HTERT RPE-1 (cell line): Measurements from ENCODE around the gene HIPK2.
"Not testable (repeated sequence)": the region's sequence is repeated elsewhere in the genome, so short reads cannot be mapped to it uniquely, and the experiment has no call there.

Experiments
- in situ Hi-C: fragments of 300-500 bp; cut with MboI; formaldehyde crosslinking; loops from 4 replicates; pipeline ENCODE4 v1.14.3; 2020; ENCODE audit warnings: low sequenced_read_pairs

Gene HIPK2

DNA sequence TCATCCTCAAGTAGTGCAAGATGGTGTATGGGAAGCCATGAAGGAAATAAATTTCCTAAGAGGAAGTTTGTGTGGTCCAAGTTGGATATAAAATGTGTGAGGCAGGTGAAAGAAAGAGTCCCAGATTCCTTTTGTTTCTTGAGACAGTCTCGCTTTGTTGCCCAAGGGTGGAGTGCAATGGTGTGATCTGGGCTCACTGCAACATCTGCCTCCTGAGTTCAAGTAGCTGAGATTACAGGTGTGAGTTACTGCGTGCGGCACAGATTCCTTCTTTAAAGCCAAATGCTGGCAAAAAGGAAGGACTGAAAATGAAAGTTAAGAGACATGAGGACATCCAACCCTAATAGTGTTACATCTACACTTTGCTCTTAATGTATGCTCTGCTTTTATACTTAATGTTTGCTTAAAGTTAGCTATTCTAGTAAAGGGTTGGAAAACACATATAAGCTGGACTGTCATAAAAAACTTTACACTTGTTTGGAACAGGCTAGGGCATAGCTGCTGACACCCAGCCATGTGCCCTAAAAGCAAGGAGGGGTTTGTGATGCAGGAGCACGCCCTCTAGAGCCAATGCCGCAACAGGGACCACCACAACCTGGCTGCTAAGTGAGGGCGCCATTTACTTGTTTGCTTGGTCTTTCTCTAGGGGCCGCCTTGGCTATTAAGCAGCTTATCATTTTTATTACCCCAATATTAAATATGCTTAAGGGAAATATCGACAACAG is 219.8 kb downstream of the HIPK2 start:
- in situ Hi-C loops, result no loop called here

DNA sequence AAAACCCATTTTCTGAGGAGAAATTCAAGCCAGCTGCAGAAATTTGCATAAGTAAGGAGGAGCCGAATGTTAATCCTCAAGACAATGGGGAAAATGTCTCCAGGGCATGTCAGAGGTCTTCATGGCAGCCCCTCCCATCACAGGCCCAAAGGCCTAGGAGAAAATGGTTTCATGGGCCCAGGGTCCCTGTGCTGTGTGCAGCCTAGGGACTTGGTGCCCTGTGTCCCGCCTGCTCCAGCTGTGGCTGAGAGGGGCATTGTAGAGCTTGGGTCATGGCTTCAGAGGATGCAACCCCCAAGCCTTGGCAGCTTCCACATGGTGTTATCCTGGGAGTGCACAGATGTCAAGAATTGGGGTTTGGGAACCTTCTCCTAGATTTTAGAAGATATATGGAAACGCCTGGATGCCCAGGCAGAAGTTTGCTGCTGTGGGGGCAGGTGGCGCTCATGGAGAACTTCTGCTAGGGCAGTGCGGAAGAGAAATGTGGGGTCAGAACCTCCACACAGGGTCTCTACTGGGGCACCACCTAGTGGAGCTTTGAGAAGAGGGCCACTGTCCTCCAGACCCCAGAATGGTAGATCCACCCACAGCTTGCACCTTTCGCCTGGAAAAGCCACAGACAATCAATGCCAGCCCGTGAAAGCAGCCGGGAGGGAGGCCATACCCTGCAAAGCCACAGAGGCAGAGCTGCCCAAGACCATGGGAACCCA is 223.7 kb downstream of the HIPK2 start:
- in situ Hi-C loops, result not testable (repeated sequence)

DNA sequence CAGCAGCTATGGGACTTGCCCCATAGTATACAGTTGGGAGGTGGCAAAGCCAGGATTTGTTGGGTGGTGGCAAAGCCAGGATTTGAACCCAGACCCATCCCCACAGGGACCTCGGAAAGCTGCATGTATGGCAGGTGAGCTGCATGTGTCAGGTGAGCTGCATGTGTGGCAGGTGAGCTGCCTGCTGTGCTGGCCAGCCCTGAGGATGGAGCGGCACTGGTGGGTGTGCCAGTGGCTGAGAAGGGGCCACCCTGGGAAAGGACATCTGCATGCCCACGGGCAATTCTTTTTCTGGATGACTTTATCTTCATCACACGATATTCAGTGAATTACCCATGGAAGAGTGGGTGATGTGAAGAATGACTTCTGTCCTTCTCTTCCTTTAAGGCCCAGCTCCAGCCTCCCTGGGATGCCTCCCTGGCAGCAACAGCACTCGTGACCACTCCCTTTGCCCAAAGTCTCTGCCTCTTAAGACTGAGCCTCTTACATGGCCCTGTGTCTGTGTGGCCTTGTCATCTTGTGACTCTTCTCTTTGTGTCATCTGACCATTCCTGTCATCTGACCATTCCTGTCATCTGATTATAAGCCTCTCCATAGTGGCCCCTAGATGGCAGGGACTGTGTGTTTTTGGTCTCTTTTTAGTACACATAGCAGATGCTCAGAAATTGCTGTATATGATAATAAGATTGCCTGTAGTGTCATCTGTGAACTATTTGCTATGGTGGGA is 229.3 kb downstream of the HIPK2 start:
- in situ Hi-C loops, result no loop called here

DNA sequence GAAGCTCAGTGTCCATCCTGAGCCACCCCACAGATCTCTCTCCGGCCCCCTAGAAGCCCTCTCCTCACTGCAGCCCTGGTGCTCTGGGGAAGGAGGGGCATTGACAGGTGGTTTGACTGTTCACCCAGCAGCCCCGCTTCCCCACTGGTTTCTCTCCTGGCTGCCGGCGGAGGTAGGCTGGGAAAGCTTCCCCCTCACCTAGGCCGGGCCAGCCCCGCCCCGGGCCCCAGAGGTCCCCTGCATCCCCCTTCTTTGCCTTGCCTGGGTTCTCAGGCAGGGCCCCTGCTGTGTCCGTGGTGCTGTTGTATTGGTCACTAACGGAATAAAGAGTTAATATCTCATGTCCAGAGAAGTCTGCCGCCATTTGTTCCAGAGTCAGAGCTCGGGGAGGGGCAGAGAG is 233.2 kb downstream of the HIPK2 start:
- in situ Hi-C loops, result no loop called here

DNA sequence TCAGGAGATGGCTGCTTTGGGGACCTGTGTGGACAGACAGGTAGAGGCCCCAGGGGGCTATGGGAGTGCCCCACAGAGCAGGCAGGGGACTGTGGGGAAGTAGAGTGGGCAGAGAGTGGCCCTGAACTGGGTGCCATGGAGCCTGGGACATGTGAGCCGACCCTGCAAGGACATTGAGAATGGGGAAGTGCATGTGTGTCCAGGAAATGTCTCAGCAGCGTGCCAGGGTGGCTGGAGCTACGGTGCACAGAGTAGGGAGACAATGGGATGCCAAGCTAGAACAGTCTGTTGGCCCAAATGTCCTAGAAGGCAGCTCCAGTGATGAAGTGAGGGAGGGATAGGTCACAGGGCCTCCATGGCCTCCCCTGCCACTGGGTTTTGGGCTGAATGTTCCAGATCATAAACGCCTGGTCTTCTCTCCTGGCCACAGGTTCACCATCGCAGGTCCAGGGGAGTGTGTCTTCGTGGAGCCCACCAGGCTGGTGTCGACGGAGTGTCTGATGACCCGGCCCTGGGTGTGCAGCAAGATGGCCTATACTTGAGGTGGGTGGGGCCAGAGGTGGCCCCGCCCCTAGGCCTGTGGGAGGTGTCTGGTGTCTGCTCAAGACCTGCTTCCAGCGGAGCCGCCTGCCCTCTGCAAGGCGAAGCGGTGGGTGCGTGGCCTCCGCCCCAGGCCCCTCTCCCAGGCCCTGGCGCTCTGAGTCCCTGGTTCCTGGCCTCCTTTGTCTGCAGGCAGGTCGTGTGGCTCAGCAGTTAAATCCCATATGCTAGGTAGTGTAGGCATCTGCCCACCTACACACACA is 233.8 kb downstream of the HIPK2 start:
- in situ Hi-C loops, result no loop called here

DNA sequence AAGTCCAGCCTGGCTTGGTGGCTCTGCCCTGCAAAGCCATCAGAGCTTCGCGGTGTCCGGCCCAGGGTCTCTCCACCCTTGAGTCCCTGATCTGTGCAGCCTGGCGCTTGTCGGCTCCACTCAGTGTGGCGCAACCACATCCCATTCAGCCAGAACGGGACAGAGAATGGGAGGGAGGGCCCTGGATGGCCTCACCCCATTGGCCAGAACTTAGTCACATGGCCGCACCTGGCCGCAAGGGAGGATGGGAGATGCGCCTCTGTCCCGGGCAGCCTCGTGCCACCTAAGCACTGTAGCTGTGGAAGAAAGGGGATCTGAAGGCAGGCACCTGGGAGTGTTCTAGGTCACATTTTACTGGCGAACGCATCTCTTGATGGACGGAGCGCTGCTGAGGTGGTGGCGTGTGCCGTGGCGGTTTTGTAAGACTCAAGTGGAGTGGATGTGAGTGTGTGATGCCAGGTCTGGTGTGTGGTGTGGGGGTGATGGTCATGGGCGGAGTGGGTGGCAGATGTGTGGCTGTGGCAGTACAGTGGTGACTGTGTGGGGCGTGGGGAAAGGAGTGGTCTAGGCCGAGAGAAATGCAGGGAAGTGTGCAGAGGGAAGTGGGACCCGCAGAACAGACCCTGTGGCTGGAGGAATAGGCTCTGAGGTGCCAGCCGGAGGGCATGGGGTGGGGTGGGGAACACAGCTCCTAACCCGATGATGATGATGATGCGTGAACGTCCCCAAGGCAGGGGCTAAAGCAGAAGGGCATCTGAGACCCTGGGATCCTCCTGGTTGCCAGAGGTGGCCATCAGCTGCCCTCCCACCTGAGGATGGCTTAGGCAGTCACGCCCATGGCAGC is 235.3 kb downstream of the HIPK2 start:
- in situ Hi-C loops, result no loop called here

DNA sequence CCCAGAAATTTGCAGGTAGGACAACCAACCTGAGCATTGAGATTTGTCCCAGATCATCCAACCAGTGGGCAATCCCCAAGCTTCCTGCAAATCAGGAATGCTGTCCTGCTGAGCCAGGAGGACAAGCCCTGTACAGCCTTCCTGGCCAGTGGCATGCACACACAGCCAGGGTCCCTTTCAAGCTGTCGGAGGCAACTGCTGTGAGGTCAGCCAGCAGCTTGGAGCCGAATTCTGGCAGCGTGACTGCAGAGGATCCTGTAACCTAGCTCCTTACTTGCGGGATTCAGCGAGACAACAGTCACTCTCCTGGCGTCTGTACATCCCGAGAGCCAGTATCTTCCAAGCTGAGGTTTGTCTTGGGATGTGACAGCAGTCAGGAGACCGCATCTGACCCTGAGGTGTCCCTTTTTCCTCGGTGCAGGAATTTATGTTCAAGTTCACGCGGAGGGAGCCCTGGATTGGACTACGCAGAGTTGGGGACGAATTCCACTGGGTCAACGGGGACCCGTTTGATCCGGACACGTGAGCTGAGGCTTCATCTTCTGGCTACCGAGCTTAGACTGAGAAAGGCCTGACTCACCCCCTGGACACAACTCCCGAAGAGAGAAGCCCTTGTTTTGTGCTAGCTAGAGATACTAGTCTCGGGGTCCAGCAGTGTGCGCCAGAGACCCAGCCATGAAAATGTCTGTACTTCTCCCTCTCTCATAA is 236.0 kb downstream of the HIPK2 start:
- in situ Hi-C loops, result no loop called here

DNA sequence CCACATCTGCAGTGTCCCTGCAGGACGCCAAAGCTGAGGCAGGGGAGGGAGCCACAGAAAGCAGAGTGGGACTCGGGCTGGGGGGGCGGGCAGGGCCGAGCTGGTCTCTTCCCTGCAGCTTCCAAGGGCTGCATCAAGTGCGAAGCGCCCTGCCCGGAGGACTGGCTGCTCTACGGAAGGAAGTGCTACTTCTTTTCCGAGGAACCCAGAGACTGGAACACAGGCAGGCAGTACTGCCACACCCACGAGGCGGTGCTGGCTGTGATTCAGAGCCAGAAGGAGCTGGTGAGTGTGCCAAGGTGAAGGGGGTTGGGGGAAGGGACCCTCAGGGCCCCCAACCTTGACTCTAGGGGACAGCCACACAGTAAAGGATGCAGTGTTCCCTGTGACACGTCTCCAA is 237.6 kb downstream of the HIPK2 start:
- in situ Hi-C loops, result no loop called here

DNA sequence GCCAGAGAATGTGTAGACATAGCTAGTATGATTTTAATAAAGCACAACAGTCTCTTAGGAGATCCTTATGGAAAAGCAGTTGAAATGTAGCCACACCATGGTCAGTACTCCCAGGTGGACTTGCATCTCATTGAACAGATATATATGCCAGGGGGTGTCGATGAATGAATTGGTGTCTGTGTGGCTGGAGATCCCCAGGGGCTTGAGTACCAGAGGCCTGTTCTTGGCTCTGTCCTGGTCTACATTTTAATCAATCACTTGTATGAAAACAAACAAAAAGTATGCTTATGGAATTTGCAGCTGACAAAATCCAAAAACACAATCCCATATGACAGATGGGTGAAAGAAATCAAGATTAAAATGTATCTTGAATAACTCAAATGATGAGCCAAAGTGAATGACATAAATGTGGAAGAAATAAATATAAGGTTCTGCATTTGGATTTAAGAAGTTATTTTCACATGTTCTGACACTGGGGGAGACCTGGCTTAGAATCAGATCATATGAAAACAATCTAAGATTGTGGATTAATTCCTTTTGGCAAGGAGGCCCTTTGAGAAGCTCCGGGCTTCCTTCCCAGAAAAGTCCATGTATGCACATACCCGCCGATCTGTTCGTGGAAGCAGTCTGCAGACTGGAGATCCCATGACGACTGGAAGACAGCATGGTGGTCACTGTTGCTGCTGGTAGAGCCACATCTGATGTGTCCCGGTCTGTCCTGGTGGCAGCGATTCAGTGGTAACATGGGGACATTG is 238.7 kb downstream of the HIPK2 start:
- in situ Hi-C loops, result no loop called here

DNA sequence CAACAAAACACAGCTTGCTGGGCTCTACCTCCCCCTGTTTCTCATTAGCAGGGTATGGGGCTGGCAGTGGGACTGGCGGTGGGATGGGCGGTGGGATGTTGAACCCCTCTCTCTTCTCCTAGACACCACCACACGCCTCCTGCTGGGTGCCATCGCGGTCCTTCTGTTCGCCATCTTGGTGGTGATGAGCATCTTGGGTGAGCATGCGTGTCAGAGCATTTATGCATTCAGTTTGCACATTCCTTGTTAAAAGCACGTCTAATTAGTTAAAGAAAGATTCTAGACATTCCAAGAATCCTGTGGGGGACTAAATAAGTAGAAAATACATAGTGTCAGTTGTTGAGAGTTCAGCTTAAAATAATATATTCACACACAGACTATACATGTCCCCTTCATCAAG is 241.6 kb downstream of the HIPK2 start:
- in situ Hi-C loops, result no loop called here

DNA sequence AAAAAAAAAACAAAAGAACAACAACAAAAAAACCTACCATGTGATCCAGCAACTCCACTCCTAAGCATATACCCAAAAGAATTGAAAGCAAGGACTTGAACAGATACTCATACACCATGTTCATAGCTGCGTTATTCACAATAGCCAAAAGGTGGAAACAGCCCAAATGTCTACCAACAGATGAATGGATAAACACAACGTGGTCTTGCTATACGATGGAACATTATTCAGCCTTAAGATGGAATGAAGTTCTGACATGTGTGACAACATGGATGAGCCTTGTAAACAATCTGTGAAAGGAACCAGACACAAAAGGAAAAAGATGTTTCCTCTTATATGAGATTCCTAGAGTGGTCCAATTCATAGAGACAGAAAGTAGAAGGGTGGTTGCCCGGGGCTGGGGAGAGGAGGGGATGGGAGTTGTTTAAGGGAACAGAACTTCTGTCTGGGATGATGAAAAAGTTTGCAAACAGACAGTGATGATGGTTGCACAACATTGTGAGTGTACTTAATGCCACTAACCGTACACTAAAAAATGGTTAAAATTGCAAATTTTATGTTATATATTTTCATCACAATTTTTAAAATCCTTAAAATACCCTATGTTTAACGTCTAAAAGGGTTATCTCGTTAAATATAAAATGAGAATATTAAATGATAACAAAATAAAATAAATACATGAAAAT is 242.7 kb downstream of the HIPK2 start:
- in situ Hi-C loops, result no loop called here

DNA sequence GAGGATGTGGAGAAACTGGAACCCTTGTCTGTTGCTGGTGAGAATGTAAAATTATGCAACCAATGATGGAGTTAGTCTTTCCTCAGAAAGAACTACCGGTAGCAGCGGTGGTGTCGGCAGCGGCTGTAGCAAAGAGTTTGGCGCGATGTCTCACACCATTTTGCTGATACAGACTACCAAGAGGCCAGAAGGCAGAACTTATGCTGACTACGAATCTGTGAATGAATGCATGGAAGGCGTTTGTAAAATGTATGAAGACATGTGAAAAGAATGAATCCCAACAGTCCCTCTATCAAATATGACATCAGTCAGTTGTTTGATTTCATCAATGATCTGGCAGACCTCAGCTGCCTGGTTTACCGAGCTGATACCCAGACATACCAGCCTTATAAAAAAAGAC is 243.7 kb downstream of the HIPK2 start:
- in situ Hi-C loops, result no loop called here

DNA sequence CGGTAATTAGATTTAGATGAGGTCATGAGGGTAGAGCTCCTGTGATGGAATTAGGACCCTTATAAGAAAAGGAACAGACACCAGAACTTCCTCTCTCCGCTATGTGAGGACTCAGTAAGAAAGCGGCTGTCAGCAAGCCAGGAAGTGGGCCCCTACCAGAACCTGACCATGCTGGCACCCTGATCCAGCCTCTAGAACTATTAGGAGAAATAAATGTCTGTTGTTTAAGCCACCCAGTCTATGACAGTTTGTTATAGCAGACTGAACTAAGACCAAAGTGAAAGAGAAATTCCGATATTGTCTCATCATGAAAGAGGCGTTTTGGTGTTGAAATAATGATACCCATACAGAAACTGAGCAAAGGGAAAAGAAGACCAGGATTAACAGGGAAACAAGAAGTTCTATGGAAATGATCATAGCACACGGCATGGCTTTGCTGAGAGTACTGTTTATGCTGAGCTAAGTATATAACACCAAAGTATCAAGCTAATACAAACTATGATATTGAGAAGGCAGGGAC is 245.1 kb downstream of the HIPK2 start:
- in situ Hi-C loops, result no loop called here

DNA sequence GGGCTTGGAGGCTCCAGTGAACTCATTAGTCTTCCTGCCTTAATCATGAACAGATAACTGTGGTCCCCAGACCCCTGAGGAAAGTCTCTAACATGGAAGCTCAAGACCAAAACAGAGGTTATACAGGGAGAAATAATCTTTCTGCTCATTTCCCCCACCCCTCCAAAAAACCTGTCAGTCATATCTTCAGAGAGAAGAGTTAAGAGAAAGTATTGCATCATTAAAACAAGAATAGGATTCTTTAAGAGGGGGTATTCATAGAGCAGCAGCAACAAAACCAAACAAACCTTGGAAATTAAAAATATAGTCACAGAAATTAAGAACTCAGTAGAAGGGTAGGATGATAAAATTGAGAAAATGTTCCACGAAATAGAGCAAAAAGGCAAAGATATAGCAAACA is 246.7 kb downstream of the HIPK2 start:
- in situ Hi-C loops, result no loop called here

DNA sequence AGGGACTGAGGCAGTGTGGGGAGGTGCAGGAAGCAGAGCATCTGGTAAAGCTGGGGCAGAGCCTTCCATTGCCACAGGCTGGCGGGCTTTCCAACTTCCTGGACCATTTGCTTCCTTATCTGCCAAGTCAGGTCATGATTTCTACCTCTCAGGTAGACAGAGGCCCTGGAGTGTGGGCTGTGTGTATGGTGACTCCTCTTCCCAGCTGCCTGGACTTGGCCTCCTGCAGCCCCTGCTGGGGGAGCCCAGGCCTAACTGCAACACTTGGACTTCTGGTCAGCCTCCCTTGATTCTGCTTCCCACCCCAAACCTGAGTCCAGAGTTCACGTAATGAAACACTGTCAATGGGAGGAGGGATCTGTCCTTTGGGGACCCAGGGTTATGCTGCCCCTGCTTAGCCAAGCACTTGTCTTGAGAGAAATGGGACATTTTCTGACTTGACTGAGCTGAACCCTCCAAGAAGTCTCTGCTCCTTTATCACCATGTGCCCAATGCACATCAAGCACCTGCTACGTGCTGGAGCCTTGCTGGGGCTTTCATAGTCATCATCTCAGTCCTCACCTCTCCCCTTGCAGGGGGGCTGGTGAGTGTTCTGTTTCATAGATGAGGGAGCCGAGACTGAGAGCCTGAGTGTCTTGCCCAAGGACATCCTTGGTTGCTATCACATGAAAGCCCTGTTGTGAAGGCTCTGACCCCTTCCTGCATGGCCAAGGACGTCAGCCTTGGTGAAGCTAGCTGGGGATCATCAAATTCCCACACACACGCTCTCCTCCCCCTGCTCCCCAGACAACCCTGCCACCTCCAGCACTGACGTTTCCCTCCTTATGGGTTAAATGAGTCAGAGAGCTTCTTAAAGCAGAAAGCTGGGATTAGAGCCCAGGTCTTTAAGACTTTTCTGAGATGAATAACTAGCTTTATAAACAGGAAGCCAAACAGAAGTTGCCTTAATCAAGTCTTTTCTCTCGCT is 250.9 kb downstream of the HIPK2 start:
- in situ Hi-C loops, result no loop called here

DNA sequence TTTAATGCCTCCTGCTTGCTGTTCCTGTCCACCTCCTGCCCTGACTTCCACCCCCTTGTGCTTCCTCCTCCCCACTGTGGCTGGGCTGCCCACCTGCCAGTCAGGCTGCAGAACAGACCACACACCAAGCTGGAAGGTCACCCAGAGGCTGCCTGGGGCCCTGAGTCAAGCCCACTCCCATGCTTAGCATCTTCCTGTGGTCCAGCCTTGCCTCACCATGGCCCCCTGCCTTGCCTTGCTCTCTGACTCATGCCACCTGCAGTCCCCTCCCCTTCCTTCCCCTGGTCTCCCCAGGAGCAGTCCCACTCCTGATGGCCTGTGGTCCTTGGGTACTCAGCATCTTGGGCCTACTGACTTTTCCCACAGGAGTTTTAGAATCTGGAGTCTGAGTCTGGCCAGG is 252.0 kb downstream of the HIPK2 start:
- in situ Hi-C loops, result no loop called here

DNA sequence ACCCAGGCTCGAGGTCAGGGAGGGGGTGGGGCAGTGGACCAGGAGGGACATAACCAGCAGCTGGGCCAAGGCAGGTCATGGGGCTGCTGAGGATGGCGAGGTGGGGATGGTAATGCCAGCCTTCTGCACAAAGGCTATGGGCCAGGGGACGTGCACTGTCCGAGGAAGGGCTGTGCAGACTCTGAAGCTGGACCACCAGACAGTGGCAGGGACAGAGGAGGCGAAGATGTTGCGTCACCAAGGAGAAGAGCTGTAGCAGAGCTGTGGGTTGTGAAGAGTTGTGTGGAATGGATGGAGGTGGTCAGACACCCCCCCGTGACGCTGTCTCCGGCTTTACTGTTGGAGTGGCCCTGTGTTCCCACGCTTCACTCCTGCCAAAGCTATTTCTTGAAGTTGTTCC is 252.6 kb downstream of the HIPK2 start:
- in situ Hi-C loops, result no loop called here
